22Rv1 (cell line): Measurements from ENCODE around the gene NANOS1.

Source experiments
- CTCF ChIP-seq: fragments of 450-650 bp; IDR thresholded peaks from 2 replicates; pipeline ENCODE4 v1.5.1; 2017; ENCODE audit warnings: mild to moderate bottlenecking
- ZFX ChIP-seq: fragments of 450-650 bp; IDR thresholded peaks from 2 replicates; pipeline ENCODE4 v1.6.1; 2017; ENCODE audit warnings: antibody characterized with exemption, borderline replicate concordance

- TF ChIP-seq CTCF (no peak), ZFX (no peak)
Observed at GRCh38 chr10:118980135-118980865, 49.2 kb upstream of the NANOS1 start.
